ENCODE results near the gene RPL18.

The RPL18 gene

GRCh38 chr19:48635966-48636858 lies 17.2 kb upstream of the RPL18 start (continued):
- TF ChIP-seq ZNF571 (tag by site-specific recombination; IDR thresholded peaks at IDR 0.05) (no peak), ZBTB10 (tag by site-specific recombination; IDR thresholded peaks at IDR 0.05) (peak; percentile 67), ZNF366 (tag by site-specific recombination; conservative IDR thresholded peaks at IDR 0.05) (peak; percentile 75), KLF8 (tag by site-specific recombination; IDR thresholded peaks at IDR 0.05) (peak; percentile 78; the same call in 1 of the 2 replicates), ZNF248 (tag by site-specific recombination; IDR thresholded peaks at IDR 0.05) (no peak), ZBTB11 (tag by site-specific recombination; conservative IDR thresholded peaks at IDR 0.05; ENCODE audit: low read depth) (peak; percentile 45), ZNF513 (tag by site-specific recombination; IDR thresholded peaks at IDR 0.05) (peak; percentile 26; the same call in 1 of the 2 replicates), ZFP3 (tag by site-specific recombination; IDR thresholded peaks at IDR 0.05; ENCODE audit: low read depth) (no peak), SP2 (tag by site-specific recombination; IDR thresholded peaks at IDR 0.05) (peak; percentile 22; the same call in 1 of the 2 replicates), ZBTB20 (tag by site-specific recombination; IDR thresholded peaks at IDR 0.05) (0 out of 2 replicates have a peak, but pooled peaks have one; percentile 41), ZFHX2 (tag by site-specific recombination; conservative IDR thresholded peaks at IDR 0.05) (peak; percentile 46), ZNF302 (tag by site-specific recombination; IDR thresholded peaks at IDR 0.05; ENCODE audit: low read depth) (no peak), ZIC2 (tag by site-specific recombination; IDR thresholded peaks at IDR 0.05) (peak; percentile 25), HOXD13 (CRISPR knock-in tag; IDR thresholded peaks at IDR 0.05; ENCODE audit: borderline replicate concordance) (no peak), YY2 (tag by site-specific recombination; IDR thresholded peaks at IDR 0.05) (0 out of 2 replicates have a peak, but pooled peaks have one; percentile 15)

- ChIA-PET CTCF (interaction anchor here (0.7 to 1.1 kb wide), 2 partner anchors 21 to 145 kb away, joined by 3 read pairs; no protein-coding TSS in a partner anchor), POLR2A (interaction anchor here (2.7 to 3.1 kb wide), 2 partner anchors 16 to 19 kb away, joined by 22 to 25 read pairs; partner anchors contain the start of genes FAM83E, RPL18 and SPHK2)
- TF ChIP-seq ZNF398 (tag by site-specific recombination; IDR thresholded peaks at IDR 0.05) (peak; percentile 60; the same call in 1 of the 2 replicates), ZNF121 (tag by site-specific recombination; IDR thresholded peaks at IDR 0.05) (no peak), ZXDB (tag by site-specific recombination; IDR thresholded peaks at IDR 0.05) (no peak), ZNF223 (tag by site-specific recombination; IDR thresholded peaks at IDR 0.05) (no peak), KLF10 (tag by site-specific recombination; IDR thresholded peaks at IDR 0.05) (peak; percentile 57; the same call in 1 of the 2 replicates), ZNF488 (tag by site-specific recombination; IDR thresholded peaks at IDR 0.05) (no peak), ZNF362 (tag by site-specific recombination; IDR thresholded peaks at IDR 0.05) (no peak), ZSCAN30 (tag by site-specific recombination; IDR thresholded peaks at IDR 0.05) (0 out of 2 replicates have a peak, but pooled peaks have one; percentile 25)
Observed at GRCh38 chr19:48635263-48635965, 16.4 kb upstream of the RPL18 start.

More at GRCh38 chr19:48635263-48635965, 16.4 kb upstream of the RPL18 start:
- peaks cover 8 to 24% of the 10 kb centered on the region in 2 experiments; a peak in 2 of 3 replicates for H3K36me3 ChIP-seq (ENCODE audit: control insufficient read depth in 2 of 2, insufficient read depth in 1 of 2, low read length in 2 of 2)
- peaks cover 23% of the 10 kb centered on the region for H3K4me1 ChIP-seq (ENCODE audit: control insufficient read depth, insufficient read depth, low read length)
- no peaks in the 10 kb centered on the region for H3K9me3 ChIP-seq (ENCODE audit: control insufficient read depth, insufficient read depth, low read depth, low read length)
- peak overlapping the region; percentile 35 for H3K4me3 ChIP-seq (ENCODE audit: low read depth, low read length)
- peak overlapping the region; percentile 86 for H3K27ac ChIP-seq (ENCODE audit: extremely low read depth, low read depth, low read length)

Data from HEK293 (cell line).